Measurements from ENCODE around the gene GPN2. TPM values are rescaled to one million over a fixed set of nuclear protein-coding genes. Genes with fewer than 3 reads are reported as not detected.

Gene GPN2
- total and polyA plus RNA-seq, 2 of the 4 experiments (the other 2 are of a cell fraction) = 15.4 to 22.2 TPM

DNA sequence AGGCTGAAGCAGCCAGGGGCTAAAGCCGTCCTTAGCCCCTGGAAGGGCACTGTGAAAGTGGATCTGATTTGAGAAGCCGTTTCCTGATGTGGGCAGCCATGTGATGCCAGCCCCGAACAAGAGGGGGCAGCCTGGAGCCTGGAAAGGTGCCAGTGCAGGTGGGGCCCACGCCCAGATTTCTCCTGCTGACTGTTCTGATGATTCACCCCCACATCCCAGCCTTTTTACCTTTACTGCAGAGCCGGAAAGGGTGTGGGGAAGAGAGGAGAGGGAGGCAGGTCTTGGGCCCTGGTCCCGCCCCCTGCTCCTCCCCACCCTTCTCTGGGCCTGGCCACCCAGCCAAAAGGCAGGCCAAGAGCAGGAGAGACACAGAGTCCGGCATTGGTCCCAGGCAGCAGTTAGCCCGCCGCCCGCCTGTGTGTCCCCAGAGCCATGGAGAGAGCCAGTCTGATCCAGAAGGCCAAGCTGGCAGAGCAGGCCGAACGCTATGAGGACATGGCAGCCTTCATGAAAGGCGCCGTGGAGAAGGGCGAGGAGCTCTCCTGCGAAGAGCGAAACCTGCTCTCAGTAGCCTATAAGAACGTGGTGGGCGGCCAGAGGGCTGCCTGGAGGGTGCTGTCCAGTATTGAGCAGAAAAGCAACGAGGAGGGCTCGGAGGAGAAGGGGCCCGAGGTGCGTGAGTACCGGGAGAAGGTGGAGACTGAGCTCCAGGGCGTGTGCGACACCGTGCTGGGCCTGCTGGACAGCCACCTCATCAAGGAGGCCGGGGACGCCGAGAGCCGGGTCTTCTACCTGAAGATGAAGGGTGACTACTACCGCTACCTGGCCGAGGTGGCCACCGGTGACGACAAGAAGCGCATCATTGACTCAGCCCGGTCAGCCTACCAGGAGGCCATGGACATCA, 27.1 kb downstream of the GPN2 start, which contains the start of gene SFN:
Gene SFN, plus strand, starts transcription at position 369 of the 904 bp plus-strand sequence. Its CDS starts 64 bp downstream, at position 433.
- H3K4me2 ChIP-seq (ENCODE audit: low read depth, low read length) = no peak within 1 kb of the TSS; the same call in 1 of the 2 replicates
- intact Hi-C loops (cut with micrococcal nuclease) = loop anchor here (10.0 kb wide), 1 partner anchor 168 kb away; the partner anchor contains the start of gene ARID1A
- CTCF ChIA-PET = no interaction called here

More for the DNA sequence above, 27.1 kb downstream of the GPN2 start, which contains the start of gene SFN:
- Histone ChIP-seq H3K4me1 (ENCODE audit: control insufficient read depth, insufficient read depth, low read length) (peaks cover 4% of the 10 kb centered on the region), H3K9ac (ENCODE audit: low read depth, low read length) (no peak within 1 kb of the TSS), H3K14ac (replicated peaks; ENCODE audit: low read depth, low read length) (peak within 1 kb of the TSS; percentile 51; the same call in 1 of the 2 replicates), H4K20me1 (ENCODE audit: insufficient read depth, low read length) (no peaks in the 10 kb centered on the region), H2AK9ac (replicated peaks; ENCODE audit: low read depth, low read length, poor library complexity) (peak within 1 kb of the TSS; percentile 97), H2BK120ac (ENCODE audit: low read depth, low read length) (0 out of 2 replicates have a peak within 1 kb of the TSS, but pooled peaks have one; percentile 49), H4K8ac (ENCODE audit: low read depth in 2 of 2, low read length in 2 of 2) (peak within 1 kb of the TSS in 1 of 2 experiments; percentile 70; a peak in 2 of 4 replicates), H2BK20ac (ENCODE audit: low read depth, low read length) (no peak within 1 kb of the TSS), H3K9me1 (ENCODE audit: insufficient read depth, low read length) (peaks cover 12% of the 10 kb centered on the region), H4K91ac (ENCODE audit: insufficient read depth, low read depth, low read length) (peak within 1 kb of the TSS; percentile 80; the same call in 1 of the 2 replicates), H3K27ac (ENCODE audit: insufficient read depth, low read length) (peak within 1 kb of the TSS; percentile 71; the same call in 1 of the 2 replicates), H3K4ac (ENCODE audit: low read depth, low read length) (peak within 1 kb of the TSS; percentile 77; the same call in 1 of the 2 replicates), H2AK5ac (ENCODE audit: low read depth, low read length) (peak within 1 kb of the TSS; percentile 87), H2BK5ac (ENCODE audit: low read depth, low read length, poor library complexity, severe bottlenecking) (peak within 1 kb of the TSS; percentile 45), H3K27me3 (ENCODE audit: control insufficient read depth, insufficient read depth, low read length) (no peaks in the 10 kb centered on the region), H3K79me1 (ENCODE audit: low read depth in 1 of 2, low read length in 2 of 2) (0 out of 4 replicates have a peak, but pooled peaks cover 0 to 3% of the 10 kb centered on the region in 2 experiments), H3K9me3 (ENCODE audit: control insufficient read depth, insufficient read depth, low read length) (no peaks in the 10 kb centered on the region), H3K18ac (ENCODE audit: low read depth, low read length) (no peak within 1 kb of the TSS), H4K5ac (ENCODE audit: low read depth, low read length) (no peak within 1 kb of the TSS), H2AFZ (replicated peaks; ENCODE audit: low read length, poor library complexity) (peak within 1 kb of the TSS; percentile 88), H3K4me3 (ENCODE audit: insufficient read depth, low read depth, low read length) (no peak within 1 kb of the TSS), H2BK15ac (ENCODE audit: low read depth, low read length) (no peak within 1 kb of the TSS), H3K23ac (ENCODE audit: low read depth, low read length) (peak within 1 kb of the TSS; percentile 74), H3K36me3 (ENCODE audit: control insufficient read depth, insufficient read depth, low read length) (no peaks in the 10 kb centered on the region), H3K56ac (ENCODE audit: extremely low read depth, insufficient read depth, low read length) (no peak within 1 kb of the TSS)
- POLR2A ChIA-PET (ENCODE audit: unreplicated experiment) = interaction anchor here (0.5 kb wide), 1 partner anchor 631 kb away, joined by 3 read pairs; no protein-coding TSS in a partner anchor
- no peak for DNase-seq
- TF ChIP-seq, protein P1, sequence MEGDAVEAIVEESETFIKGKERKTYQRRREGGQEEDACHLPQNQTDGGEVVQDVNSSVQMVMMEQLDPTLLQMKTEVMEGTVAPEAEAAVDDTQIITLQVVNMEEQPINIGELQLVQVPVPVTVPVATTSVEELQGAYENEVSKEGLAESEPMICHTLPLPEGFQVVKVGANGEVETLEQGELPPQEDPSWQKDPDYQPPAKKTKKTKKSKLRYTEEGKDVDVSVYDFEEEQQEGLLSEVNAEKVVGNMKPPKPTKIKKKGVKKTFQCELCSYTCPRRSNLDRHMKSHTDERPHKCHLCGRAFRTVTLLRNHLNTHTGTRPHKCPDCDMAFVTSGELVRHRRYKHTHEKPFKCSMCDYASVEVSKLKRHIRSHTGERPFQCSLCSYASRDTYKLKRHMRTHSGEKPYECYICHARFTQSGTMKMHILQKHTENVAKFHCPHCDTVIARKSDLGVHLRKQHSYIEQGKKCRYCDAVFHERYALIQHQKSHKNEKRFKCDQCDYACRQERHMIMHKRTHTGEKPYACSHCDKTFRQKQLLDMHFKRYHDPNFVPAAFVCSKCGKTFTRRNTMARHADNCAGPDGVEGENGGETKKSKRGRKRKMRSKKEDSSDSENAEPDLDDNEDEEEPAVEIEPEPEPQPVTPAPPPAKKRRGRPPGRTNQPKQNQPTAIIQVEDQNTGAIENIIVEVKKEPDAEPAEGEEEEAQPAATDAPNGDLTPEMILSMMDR (conservative IDR thresholded peaks at IDR 0.05; ENCODE audit: low read depth, low read length) = peak; percentile 20; the same call in 1 of the 2 replicates
- TF ChIP-seq FOS (IDR thresholded peaks at IDR 0.05; ENCODE audit: low read depth, low read length) = no peak
- WGBS, 2 experiments (ENCODE audit: extremely low coverage in 2 of 2, insufficient read length in 1 of 2) = 95% methylated on average over 15 of the region's 37 CpGs; no CpG with 5 or more reads in 1 of the 2 experiments
- dilution Hi-C loops (cut with HindIII; ENCODE audit: low sequenced_read_pairs, unreplicated experiment) = no loop called here
- no TSS peak for BruUV-seq (replicated peaks)
- no peak for ATAC-seq (ENCODE audit: low read depth)
- in situ Hi-C loops (cut with MboI; ENCODE audit: low sequenced_read_pairs) = no loop called here

Measured in IMR-90 (cell line).